ENCODE measurements around the gene NKX6-1.
A peak's percentile ranks its signal among the peaks of the same experiment; 100 is the strongest.

Gene NKX6-1

GRCh38 chr4:84481077-84481859, 17.8 kb downstream of the NKX6-1 start:
- H3K4me3 ChIP-seq, result no peak overlapping the region
- DNase-seq (ENCODE audit: low spot score in 2 of 2), result no peak
- H3K36me3 ChIP-seq (replicated peaks), result no peaks in the 10 kb centered on the region
- in situ Hi-C loops (cut with MboI; ENCODE audit: low sequenced_read_pairs), result no loop called here
- no peaks in the 10 kb centered on the region for H3K9me3 ChIP-seq
- peaks cover 8% of the 10 kb centered on the region for H3K4me1 ChIP-seq
- no peaks in the 10 kb centered on the region for H3K27me3 ChIP-seq (ENCODE audit: low read depth)

DNA sequence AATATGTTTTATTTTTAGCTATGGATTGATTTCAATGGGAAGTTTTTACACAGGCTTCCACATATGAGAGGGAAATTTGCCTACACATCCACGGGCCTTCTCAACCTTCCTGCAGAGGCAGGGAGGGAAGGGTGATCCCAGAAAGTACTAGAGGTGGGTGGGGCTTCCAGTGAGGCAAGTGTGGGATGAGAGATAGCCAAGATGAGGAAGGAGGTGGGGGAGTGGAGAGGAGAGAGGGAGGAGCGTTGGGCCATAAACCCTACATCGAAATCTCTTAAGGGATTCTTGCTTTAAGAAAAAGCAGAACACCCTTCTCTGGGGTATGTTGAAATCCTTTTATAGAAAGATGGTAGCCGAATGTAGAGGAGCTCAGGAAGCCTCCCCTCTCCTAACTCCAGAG, 19.0 kb downstream of the NKX6-1 start:
- Histone ChIP-seq H3K4me3 (no peak overlapping the region), H3K9me3 (no peaks in the 10 kb centered on the region), H3K4me1 (peaks cover 8% of the 10 kb centered on the region), H3K27me3 (ENCODE audit: low read depth) (no peaks in the 10 kb centered on the region), H3K36me3 (replicated peaks) (no peaks in the 10 kb centered on the region)
- no peak for DNase-seq (ENCODE audit: low spot score in 2 of 2)
- in situ Hi-C loops (cut with MboI; ENCODE audit: low sequenced_read_pairs), result no loop called here

DNA sequence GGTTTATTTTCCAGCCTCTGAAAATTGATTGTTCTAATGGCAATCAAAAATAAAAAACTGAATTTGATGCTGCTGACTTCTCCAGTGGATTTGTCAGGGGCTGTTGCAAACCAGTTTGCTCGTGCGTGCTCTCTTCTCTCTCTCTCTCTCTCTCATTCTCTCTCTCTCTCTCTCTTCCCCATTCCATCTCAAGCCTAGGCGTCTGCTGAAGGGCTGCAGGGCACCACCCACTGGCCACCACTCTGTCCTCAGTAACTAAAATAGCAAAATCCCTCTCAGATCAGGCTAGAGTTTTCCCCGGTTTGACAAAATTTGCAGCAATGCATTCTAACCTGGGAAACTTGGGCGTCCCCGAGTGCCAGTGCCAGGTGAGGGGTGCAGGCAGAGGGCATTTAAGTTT, 19.4 kb downstream of the NKX6-1 start:
- peak; percentile 50 to 57 for DNase-seq (ENCODE audit: low spot score in 2 of 2)
- Histone ChIP-seq H3K4me3 (no peak overlapping the region), H3K36me3 (replicated peaks) (no peaks in the 10 kb centered on the region), H3K9me3 (no peaks in the 10 kb centered on the region), H3K4me1 (peaks cover 8% of the 10 kb centered on the region), H3K27me3 (ENCODE audit: low read depth) (no peaks in the 10 kb centered on the region)
- in situ Hi-C loops (cut with MboI; ENCODE audit: low sequenced_read_pairs), result no loop called here

GRCh38 chr4:84477738-84478137, 21.4 kb downstream of the NKX6-1 start:
- Histone ChIP-seq H3K4me1 (peaks cover 8% of the 10 kb centered on the region), H3K9me3 (no peaks in the 10 kb centered on the region), H3K36me3 (replicated peaks) (no peaks in the 10 kb centered on the region), H3K27me3 (ENCODE audit: low read depth) (no peaks in the 10 kb centered on the region), H3K4me3 (no peak overlapping the region)
- no peak for DNase-seq (ENCODE audit: low spot score in 2 of 2)
- in situ Hi-C loops (cut with MboI; ENCODE audit: low sequenced_read_pairs), result no loop called here

- peaks cover 3% of the 10 kb centered on the region for H3K4me1 ChIP-seq
- no peaks in the 10 kb centered on the region for H3K9me3 ChIP-seq
- H3K36me3 ChIP-seq (replicated peaks), result no peaks in the 10 kb centered on the region
- in situ Hi-C loops (cut with MboI; ENCODE audit: low sequenced_read_pairs), result no loop called here
- no peak overlapping the region for H3K4me3 ChIP-seq
- no peak for DNase-seq (ENCODE audit: low spot score in 2 of 2)
- H3K27me3 ChIP-seq (ENCODE audit: low read depth), result no peaks in the 10 kb centered on the region
Measured at GRCh38 chr4:84474107-84474506, 25.0 kb downstream of the NKX6-1 start.

DNA sequence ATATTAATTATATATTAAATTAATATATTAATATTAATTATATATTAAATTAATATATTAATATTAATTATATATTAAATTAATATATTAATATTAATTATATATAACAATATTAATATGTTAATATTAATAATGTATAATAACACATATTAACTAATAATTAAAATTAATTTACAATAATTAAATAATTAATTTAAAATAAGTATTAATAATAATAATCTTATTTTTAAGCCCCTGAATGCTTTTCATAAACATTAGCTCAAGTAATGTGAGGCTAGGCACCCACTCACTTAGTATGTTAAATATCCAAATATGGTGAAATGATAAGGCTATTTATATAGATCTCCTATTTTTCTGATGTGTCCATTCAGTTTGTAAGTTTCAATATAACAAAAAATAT, 26.9 kb downstream of the NKX6-1 start:
- H3K4me3 ChIP-seq, result no peak overlapping the region
- peaks cover 21% of the 10 kb centered on the region for H3K4me1 ChIP-seq
- H3K9me3 ChIP-seq, result no peaks in the 10 kb centered on the region
- no peaks in the 10 kb centered on the region for H3K36me3 ChIP-seq (replicated peaks)
- DNase-seq (ENCODE audit: low spot score in 2 of 2), result no peak
- no peaks in the 10 kb centered on the region for H3K27me3 ChIP-seq (ENCODE audit: low read depth)
- in situ Hi-C loops (cut with MboI; ENCODE audit: low sequenced_read_pairs), result no loop called here

DNA sequence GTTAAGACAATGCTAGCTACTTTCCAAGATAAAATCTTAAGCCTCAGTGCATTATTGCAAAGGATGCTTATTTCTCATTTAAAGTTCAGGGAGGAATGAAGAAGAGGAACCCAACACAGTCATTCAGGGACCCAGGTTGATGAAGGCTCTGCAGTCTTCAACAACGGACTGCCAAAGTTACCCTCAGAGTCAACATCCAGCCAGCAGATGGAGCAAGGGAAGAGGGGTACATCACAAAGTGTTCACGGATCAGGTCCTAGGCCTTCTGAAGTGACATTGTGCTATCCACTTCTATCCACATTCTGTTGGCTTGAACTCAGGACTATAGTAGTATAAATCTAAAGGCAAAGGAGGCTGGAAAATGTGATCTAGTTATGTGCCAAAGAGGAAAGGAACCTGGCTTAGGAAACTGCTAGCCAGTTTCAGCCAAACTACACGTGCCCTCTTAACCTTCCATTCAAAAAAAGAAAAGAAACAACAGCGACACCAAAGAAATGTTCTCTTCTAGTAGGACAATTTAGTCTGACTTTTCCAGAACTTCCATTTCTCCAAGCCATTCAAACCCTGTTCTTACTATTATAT, 28.8 kb downstream of the NKX6-1 start:
- Histone ChIP-seq H3K9me3 (no peaks in the 10 kb centered on the region), H3K4me1 (peaks cover 36% of the 10 kb centered on the region), H3K4me3 (no peak overlapping the region), H3K27me3 (ENCODE audit: low read depth) (no peaks in the 10 kb centered on the region), H3K36me3 (replicated peaks) (no peaks in the 10 kb centered on the region)
- in situ Hi-C loops (cut with MboI; ENCODE audit: low sequenced_read_pairs), result no loop called here
- DNase-seq (ENCODE audit: low spot score in 2 of 2), result no peak

DNA sequence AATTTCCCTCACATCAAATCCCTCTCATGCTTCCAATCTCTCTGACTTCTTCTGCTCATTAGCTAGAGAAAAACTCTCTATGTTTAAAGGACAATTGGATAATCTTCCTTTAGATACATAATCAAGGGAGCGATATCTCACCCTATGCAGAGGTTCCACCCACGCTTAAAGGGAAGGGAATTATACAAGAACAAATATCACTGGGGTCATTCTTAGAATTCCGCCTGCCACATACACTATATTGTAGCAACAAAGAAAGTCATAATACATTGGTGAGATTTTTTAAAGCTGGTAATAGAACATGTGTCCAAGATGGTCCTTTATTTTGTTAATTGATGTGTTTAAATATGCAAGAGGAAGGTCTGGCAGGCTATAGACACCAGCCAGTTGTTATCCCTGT, 31.5 kb downstream of the NKX6-1 start:
- Histone ChIP-seq H3K9me3 (no peaks in the 10 kb centered on the region), H3K4me3 (no peak overlapping the region), H3K27me3 (ENCODE audit: low read depth) (no peaks in the 10 kb centered on the region), H3K36me3 (replicated peaks) (no peaks in the 10 kb centered on the region), H3K4me1 (peaks cover 36% of the 10 kb centered on the region)
- in situ Hi-C loops (cut with MboI; ENCODE audit: low sequenced_read_pairs), result no loop called here
- DNase-seq (ENCODE audit: low spot score in 2 of 2), result peak; percentile 57 to 96

- in situ Hi-C loops (cut with MboI; ENCODE audit: low sequenced_read_pairs), result no loop called here
- no peak for DNase-seq (ENCODE audit: low spot score in 2 of 2)
- Histone ChIP-seq H3K36me3 (replicated peaks) (no peaks in the 10 kb centered on the region), H3K9me3 (no peaks in the 10 kb centered on the region), H3K4me1 (peaks cover 7% of the 10 kb centered on the region), H3K4me3 (no peak overlapping the region), H3K27me3 (ENCODE audit: low read depth) (no peaks in the 10 kb centered on the region)
Measured at GRCh38 chr4:84459783-84460182, 39.3 kb downstream of the NKX6-1 start.

DNA sequence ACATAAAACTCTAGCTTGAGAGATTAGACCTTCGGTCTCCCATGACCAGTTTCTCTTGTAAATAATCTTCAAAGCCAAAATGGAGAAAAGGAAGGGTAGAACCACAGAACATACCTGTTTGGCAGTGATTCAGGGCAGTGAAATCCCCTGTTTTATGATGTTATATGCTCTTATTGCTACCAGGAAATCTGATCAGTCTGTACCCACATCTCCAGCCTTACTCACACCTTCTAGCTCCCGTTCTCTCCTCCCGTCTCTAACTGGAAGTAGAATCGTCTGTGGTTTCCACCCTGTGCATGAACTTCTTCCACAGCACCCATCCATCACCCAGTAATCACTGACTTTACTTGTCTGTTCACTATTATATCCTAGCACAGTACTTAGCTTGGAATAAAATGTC, 42.9 kb downstream of the NKX6-1 start:
- in situ Hi-C loops (cut with MboI; ENCODE audit: low sequenced_read_pairs), result no loop called here
- Histone ChIP-seq H3K36me3 (replicated peaks) (no peaks in the 10 kb centered on the region), H3K27me3 (ENCODE audit: low read depth) (no peaks in the 10 kb centered on the region), H3K4me3 (no peak overlapping the region), H3K4me1 (peaks cover 9% of the 10 kb centered on the region), H3K9me3 (no peaks in the 10 kb centered on the region)
- no peak for DNase-seq (ENCODE audit: low spot score in 2 of 2)

DNA sequence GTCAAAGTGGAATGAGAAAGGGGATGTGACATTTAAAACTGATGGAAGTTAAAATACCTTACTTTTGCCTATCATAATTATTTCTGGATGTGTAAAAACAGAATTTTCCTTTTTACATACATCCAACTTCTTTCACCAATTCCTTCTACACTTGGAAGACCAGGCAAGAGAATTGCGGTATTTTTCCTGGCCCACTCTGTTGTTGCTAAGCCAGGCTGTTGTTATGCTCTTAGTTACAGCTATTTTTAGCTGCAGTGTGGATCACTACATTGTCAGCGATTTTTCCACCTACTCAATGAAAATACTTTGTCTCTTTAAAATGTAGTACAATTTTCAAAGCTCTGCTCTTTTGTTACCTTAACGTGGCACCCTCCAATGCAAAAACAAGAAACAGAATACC, 43.4 kb downstream of the NKX6-1 start:
- no peaks in the 10 kb centered on the region for H3K9me3 ChIP-seq

GRCh38 chr4:84451546-84451945, 47.5 kb downstream of the NKX6-1 start:
- peak in 1 of 2 experiments; percentile 52 for DNase-seq (ENCODE audit: low spot score in 2 of 2)
- in situ Hi-C loops (cut with MboI; ENCODE audit: low sequenced_read_pairs), result no loop called here

More for the DNA sequence above, 43.4 kb downstream of the NKX6-1 start:
- DNase-seq (ENCODE audit: low spot score in 2 of 2), result no peak
- Histone ChIP-seq H3K36me3 (replicated peaks) (no peaks in the 10 kb centered on the region), H3K27me3 (ENCODE audit: low read depth) (no peaks in the 10 kb centered on the region), H3K4me3 (no peak overlapping the region), H3K4me1 (peaks cover 9% of the 10 kb centered on the region)
- in situ Hi-C loops (cut with MboI; ENCODE audit: low sequenced_read_pairs), result no loop called here

GRCh38 chr4:84443523-84443922, 55.6 kb downstream of the NKX6-1 start:
- no peak for DNase-seq (ENCODE audit: low spot score in 2 of 2)
- in situ Hi-C loops (cut with MboI; ENCODE audit: low sequenced_read_pairs), result no loop called here
- Histone ChIP-seq H3K4me3 (no peak overlapping the region), H3K9me3 (no peaks in the 10 kb centered on the region), H3K27me3 (ENCODE audit: low read depth) (no peaks in the 10 kb centered on the region), H3K36me3 (replicated peaks) (no peaks in the 10 kb centered on the region), H3K4me1 (no peaks in the 10 kb centered on the region; the same call in 1 of the 2 replicates)

More at GRCh38 chr4:84451546-84451945, 47.5 kb downstream of the NKX6-1 start:
- Histone ChIP-seq H3K36me3 (replicated peaks) (no peaks in the 10 kb centered on the region), H3K27me3 (ENCODE audit: low read depth) (no peaks in the 10 kb centered on the region), H3K4me1 (peaks cover 9% of the 10 kb centered on the region), H3K4me3 (no peak overlapping the region), H3K9me3 (no peaks in the 10 kb centered on the region)

GRCh38 chr4:84442778-84443177, 56.3 kb downstream of the NKX6-1 start:
- Histone ChIP-seq H3K4me3 (no peak overlapping the region), H3K9me3 (no peaks in the 10 kb centered on the region), H3K36me3 (replicated peaks) (no peaks in the 10 kb centered on the region), H3K4me1 (no peaks in the 10 kb centered on the region; the same call in 1 of the 2 replicates), H3K27me3 (ENCODE audit: low read depth) (no peaks in the 10 kb centered on the region)
- DNase-seq (ENCODE audit: low spot score in 2 of 2), result no peak
- in situ Hi-C loops (cut with MboI; ENCODE audit: low sequenced_read_pairs), result no loop called here
